CD4-positive, alpha-beta T cell treated with Interleukin-12 subunit alpha and Interleukin-12 subunit beta, for 1 hour (primary cell): ENCODE results near the gene TESK2.
"Not testable (repeated sequence)": the region's sequence is repeated elsewhere in the genome, so short reads cannot be mapped to it uniquely, and the experiment has no call there.

Source experiments
- DNase-seq: peaks from one replicate; pipeline ENCODE4 v3.0.0-alpha.2; 2020

Gene TESK2

DNA sequence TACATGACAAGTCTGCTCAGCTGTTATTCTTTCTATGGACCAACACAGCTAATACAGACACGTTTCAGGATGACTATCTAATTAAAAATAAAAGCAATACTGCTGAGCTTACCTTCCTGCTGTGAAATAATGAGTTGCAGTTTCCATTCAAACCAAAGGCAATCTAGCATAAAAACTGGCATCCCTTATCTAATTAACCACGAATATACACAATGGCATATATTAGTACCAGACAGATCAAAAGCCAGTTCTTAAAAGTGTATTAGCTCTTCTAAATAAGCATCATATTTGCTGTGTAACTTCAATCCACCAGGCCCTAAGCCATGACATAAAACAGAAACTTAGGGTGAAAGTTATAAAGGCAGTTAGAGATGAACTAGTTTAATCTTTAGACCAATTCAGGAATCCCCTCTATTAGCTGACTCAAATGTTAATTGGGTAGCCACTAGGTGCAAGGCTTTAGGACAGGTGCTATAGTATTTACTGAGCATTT lies 20.6 kb downstream of the TESK2 start:
- no peak for DNase-seq

DNA sequence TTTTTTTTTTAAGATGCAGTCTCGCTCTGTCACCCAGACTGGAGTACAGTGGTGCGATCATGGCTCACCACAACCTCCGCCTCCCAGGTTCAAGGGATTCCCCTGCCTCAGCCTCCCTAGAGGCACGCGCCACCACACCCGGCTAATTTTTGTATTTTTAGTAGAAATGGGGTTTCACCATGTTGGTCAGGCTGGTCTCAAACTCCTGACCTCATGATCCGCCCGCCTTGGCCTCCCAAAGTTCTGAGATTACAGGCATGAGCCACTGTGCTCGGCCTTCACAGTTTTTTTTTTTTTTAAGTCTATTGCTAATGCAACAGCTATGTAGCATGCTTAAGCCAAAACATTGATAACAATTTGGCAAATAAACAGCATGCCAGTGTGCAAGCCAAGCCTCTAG lies 23.6 kb downstream of the TESK2 start:
- DNase-seq: not testable (repeated sequence)

DNA sequence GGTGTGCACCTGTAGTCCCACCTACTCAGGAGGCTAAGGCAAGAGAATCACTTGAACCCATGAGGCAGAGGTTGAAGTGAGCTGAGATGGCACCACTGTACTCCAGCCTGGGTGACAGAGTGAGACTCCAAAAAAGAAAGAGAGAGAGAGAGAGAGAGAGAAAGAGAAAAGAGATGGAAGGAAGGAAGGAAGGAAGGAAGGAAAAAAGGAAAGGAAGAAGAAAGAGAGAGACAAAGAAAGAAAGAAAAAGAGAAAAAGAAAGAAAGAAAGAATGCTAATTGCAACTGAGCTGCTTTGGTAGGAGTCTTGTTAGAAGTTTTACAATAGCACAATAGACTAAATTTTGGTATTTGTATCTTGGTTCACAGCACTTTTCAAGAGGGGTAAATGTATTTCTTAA lies 25.7 kb downstream of the TESK2 start:
- DNase-seq: no peak

DNA sequence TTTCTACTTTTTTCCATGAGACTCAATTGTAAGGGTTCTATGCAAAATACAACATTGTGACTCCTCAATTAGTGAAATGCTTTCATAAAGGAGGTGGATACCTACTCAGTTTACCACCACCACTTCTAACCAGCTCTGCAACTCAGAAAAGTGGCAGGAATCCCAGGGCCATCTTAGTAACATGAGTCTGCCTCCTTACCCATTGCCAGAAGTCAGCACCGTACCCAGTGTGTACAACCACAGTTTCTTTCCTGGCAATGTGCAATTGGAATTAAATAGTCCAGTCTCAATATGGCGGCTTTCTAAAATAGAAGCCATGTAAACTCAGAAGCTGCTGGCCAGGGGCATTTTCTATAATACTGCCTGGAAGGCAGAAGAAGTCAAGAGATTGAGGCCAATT lies 32.1 kb downstream of the TESK2 start:
- no peak for DNase-seq

DNA sequence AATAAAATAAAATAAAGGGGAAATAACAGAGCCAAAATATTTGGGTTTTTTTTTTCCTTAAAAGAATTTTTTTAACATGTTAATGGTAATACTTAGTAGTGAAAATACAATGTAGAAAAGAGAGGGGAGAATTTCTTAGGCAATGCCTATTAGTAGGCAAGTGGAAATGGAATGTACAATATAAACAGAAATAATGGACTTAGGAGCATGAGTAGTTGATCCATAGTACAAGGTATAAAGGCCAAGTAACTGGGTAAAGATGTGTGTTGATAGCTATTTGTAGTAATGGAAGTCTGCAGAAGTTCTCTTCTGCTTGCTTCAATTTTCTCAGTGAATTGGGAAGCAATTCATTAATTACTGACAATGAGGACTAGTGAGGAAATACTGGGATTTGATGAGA lies 34.4 kb downstream of the TESK2 start:
- no peak for DNase-seq

DNA sequence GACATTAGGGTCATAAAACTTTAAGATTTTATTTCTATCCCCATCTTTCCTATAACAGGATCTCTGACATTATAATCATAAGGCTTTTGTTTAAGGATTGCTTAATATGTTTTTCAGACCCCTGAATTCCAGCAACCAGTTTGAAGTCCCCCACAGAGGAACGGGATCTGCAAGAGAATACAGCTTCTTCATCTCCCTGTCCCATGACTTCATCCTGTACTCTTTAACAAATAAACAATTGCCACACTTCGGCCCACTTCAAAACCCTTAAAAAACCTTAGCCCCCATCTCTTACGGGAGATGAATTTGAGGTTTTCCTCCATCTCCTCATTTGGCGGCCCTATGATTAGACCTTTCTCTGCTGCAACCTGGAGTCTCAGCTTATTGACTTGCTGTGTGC lies 35.8 kb downstream of the TESK2 start:
- no peak for DNase-seq

DNA sequence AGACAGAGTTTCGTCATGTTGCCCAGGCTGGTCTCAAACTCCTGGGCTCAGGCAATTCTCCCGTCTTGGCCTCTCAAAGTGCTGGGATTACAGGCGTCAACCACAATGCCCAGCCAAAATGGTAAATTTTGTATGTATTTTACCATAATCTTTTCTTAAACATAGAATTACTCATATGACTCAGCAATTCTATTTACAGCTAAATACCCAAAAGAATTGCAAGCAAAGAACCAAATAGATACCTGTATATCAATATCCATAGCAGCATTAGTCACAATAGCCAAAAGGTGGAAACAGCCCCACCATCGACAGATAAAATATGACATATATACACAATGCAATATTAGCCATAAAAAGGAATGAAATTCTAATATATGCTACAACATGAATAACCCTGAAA lies 36.5 kb downstream of the TESK2 start:
- DNase-seq: no peak

DNA sequence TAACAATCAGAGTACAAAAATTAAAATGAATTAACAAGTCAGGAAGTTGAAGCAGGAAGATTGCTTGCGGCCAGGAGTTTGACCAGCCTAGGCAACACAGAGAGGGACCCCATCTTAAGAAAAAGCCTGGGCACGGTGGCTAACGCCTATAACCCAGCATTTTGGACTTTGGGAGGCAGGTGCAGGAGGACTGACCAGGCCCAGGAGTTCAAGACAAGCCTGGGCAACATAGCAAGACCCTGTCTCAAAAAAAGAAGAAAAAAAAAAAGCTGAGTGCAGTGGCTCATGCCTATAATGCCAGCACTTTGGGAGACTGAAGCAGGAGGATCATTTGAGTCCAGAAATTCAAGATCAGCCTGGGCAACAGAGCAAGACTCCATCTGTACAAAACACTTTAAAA lies 38.5 kb downstream of the TESK2 start:
- DNase-seq: no peak

DNA sequence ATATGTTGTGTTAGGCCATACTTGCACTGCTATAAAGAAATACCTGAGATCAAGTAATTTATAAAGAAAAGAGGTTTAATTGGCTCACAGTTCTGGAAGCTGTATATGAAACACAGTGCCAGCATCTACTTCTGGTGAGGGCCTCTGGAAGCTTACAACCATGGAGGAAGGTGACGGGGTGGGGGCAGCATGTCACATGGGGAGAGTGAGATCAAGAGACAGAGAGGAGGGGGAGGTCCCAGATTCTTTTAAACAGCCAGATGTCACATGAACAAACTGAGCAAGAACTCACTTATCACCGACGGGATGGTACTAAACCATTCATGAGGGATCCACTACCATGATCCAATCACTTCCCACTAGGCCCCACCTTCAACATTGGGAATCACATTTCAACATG lies 42.6 kb downstream of the TESK2 start:
- DNase-seq: no peak

DNA sequence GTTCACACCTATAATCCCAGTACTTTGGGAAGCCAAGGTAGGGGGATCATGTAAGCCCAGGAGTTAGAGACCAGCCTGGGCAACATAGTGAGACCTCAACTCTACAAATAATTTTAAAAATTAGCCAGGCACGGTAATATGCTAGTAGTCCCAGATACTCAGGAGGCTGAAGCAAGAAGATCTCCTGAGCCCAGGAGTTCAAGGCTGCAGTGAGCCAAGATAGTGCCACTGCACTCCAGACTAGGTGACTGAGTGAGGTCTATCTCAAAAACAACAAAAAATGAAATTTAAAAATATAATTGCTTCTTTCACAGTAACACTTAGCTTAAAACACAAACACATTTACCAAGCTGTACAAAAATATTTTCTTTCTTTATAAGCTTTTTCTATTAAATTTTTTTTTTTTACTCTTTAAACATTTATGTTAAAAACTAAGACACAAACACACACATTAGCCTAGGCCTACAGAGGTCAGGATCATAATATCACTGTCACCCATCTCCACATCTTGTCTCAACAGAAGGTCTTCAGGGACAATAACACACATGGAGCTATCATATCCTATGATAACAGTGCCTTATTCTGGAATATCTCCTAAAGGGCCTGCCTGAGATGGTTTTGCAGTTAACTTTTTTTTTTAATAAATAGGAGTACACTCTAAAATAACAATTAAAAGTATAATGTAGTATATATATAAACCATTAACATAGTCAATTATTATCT lies 43.9 kb downstream of the TESK2 start:
- DNase-seq: no peak

DNA sequence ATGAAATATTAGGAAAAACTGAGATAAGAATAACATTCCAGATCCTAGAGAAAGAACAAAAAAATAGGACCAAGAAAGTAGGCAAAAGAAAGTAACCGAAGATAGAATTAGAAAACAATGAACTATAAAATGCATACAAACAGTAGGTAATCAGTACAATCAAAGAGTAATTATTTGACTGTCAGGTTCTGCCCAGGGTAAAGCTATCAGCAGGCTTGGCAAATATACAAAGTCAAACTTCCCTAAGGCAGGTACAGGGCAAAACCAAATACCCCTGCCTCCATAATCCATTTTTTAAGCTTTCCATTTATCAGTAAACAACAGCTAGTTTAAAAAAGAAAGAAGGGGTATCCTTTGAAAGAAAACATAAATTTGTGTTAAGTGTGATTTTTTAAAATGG lies 44.4 kb downstream of the TESK2 start:
- no peak for DNase-seq

DNA sequence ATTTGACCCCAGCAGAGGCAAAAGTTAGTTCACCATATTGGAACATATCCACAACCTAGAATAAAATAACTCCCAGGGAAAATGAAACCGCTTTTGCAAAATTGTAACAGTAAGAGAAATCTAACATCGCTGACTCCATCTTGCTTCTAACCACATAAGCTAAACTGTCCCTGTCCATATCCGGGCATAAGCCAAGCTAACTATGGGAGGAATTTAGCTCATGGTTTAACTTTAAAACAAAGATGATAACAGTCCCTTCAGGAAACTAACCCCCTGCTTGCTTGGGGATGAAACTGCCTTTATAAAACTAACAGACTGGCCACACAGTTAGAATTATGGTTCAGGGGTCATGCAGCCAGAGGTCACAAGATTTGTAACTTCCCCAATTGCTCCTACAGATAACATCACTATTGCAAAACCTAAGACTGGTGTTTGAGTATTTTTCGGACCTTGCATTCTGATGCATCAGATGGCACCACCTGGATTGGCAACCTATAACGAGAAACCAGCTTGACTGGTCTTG lies 46.3 kb downstream of the TESK2 start:
- DNase-seq: no peak

DNA sequence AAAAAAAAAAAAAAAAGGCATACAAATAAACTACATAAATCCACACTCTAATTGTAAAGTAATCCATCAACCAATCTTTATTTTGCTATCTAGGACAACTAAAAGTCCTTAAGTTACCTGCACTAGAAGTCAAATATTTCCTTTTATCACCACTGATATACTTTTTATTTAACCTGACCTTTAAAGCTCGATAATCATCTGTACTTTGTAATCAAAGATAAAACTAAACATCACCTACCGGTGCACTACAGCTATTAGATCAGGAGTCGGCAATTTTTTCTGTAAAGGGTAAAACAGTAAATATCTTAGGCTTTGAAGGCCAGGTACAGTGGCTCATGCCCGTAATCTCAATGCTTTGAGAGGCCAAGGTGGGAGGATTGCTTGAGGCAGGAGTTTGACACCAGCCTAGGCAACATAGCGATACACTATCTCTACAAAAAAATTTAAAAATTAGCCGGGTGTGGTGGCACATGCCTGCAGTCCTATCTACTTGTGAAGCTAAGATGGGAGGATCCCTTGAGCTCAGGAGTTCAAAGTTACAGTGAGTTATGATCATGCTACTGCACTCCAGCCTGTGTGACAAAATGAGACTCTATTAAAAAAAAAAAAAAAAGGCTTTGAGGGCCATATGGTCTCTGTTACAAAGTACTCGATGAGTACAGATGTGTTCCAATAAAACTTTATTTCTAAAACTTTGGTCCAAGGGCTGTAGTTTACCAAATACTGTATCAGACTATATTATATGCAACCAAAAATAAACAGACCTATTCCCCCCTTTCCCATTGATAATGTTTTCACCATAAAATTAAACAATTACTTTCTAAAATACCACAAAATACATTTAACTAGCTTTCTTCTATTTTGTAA lies 47.1 kb downstream of the TESK2 start:
- no peak for DNase-seq

DNA sequence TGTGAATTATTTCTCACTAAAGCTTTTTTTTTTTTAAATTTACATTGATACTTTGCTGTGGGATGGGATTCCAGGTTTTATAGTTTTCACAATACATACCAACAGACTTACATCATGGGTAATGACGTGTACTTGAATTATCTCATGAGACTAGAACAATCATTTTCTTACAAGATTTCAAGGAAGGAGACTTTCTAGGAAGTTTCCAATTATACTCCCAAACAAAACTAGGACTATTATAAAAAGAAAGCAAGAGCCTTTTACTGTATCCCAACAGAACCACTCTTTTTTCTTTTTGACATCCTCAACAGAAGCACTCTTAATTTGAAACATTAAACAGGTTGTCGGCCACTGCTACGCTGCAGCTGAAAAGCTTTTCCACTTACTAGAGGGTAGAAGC lies 48.7 kb downstream of the TESK2 start:
- no peak for DNase-seq

DNA sequence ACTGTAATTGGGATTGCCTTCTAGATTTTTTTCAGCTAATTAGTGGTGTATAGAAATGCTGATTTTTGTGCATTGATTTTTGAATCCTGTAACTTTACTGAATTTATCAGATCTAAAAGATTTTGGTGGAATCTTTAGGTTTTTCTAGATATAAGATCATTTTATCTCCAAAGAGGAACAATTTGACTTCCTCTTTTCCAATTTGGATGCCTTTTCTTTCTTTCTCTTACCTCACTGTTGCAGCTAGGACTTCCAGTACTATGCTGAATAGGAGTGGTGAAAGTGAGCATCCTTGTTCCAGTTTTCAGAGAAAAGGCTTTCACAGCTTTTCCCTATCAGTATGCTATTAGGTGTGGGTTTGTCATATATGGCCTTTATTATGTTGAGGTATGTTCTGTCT lies 53.6 kb downstream of the TESK2 start:
- no peak for DNase-seq

DNA sequence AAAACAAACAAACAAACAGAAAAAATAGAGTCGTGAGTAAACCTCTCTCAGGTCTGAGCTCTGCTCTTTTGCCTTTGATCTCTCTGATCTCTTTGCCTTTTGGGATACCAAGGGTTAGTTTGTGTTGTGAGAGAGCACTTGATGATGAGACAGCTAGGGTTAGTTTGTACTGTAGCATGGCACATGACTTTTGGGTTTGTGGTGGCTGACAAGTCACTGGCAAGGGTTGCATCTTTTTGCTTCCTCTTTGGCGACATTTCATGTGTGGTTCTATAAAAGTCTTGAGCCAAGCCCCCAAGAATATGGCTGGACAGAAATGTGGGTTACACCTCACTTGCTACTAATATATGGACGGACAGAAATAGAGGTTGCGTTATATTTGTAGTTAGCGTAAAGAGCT lies 60.5 kb downstream of the TESK2 start:
- no peak for DNase-seq

DNA sequence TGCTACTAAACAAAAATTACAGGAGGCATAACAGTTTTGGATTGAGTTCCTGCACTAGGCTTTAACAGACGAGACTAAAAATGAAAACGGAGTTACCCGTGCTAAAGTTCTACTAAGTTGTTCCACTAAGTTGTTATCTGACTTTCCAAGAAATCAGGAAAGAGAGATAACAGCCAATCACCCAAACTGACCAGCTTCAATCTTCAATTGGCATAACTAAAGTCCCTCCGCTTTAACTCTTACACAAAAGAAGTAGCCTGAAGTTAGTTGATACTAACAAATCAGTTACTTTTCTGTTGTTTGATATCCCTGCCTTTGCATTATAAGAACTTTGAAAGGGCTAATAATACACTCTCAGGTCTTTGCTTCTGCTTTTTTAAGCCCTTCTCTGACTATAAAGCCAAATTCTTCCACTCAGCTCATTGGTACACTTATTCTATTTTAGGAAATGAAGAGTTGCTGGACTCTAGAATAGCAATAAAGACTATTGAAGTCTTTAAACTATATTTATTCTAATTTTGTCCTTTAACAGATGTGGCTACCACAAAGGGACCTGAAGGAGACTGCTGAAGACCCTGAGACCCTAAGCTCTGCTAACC lies 61.3 kb downstream of the TESK2 start:
- no peak for DNase-seq

DNA sequence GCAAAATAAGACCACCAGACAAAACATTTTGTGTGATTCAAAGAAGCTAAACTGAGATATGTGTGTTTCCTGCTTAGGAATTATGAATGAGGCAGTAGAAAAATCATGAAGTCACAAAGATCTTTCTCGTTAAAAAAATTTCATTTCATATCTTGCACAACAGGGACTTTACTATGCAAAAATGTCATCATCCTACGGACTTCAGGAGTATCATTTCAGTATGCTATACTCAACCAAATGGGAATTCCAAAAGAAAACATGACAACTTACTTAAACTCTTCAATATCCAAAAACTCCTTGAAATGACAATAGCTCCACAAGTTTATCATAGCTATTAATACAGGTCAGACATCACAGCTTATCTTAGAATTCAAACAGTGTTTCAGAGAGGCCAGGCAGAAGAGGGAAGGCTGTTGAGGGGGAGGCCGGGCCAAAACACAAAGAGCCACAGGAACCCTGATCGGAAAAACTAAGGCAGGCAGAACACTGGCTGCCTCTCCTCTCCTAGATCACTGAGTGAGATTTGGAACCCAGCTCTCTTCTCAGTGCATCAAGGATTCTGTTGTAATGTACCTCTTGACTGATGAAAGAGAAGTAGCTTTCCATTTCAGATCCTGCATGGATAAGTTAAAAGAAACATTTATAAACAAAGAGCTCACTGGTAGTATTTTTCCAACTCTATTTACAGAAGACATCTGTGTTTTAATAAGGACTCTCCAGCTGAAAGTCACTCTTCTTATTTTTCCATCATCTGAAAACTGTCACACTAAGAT lies 66.9 kb downstream of the TESK2 start:
- DNase-seq: no peak

DNA sequence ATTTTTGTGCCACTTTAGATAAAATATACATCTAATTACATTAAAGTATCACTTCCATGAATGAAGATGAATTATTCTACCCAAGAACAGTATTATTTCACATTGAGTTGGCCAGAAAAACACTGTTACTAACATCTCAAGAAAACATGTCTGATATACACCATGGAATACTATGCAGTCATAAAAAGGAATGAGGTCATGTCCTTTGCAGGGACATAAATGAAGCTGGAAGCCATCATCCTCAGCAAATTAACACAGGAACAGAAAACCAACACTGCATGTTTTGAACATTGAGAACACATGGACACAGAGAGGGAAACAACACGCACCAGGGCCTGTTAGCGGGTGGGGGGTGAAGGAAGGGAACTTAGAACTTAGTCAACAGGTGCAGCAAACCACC lies 69.0 kb downstream of the TESK2 start:
- no peak for DNase-seq

DNA sequence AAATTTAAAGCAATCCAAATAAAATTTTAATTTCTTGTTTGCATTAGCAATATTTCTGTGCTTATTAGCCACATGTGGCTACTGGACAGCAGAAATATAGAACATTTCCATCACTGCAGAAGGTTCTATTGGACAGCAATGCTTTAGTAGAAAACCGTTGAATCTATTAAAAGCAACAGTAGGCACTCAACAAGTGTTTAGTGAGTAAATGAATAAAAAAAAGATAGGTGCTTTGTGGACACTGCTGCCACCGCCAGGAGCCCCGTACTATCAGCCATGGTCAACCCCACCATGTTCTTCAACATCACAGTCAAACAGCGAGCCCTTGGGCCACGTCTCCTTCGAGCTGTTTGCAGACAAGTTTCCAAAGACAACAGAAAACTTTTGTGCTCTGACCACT lies 76.2 kb downstream of the TESK2 start:
- DNase-seq: no peak

DNA sequence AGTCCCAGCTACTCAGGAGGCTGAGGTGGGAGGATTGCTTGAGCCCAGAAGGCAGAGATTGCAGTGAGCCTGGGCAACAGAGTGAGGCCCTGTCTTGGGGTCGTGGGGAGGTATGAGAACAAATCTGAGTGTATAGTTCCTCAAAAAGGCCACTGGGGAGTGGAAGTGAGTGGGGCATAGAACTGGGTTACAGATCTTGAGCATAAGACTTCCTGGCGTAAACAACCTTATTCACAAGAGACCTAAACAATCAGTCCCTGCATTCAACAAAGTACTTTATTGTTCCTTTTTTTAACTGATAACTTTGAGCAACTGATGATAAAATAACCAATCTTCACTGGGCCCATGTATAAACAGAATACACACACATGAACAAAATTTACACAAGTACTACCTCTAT lies 78.1 kb downstream of the TESK2 start:
- DNase-seq: no peak

DNA sequence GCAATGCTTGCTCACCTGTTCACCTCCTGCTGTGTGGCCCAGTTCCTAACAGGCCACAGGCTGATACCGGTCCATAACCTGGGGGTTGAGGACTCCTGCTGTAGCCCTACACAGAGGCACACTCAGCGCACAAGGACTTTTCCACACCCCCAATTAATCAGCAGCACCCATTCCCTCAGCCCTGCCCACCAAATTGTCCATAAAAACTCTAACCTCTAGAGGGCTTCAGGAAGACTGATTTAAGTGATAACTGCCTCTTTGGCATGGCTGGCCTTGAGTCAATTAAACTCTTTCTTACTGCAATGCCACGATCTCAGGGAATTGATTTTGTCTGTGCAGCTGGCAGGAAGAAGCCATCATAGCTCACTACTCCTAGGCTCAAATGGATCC lies 79.5 kb downstream of the TESK2 start:
- DNase-seq: no peak
